Testis (tissue), 2 donors: ENCODE results near the gene COTL1.

Experiments
- CTCF ChIP-seq, 3 experiments: fragments of 450-650 bp in 2 of 3; fragments of 200-600 bp in 1 of 3; sonication (generic) in 1 of 3; IDR thresholded peaks; one replicate each; pipeline ENCODE4 v1.5.1; 2016 to 2019; ENCODE audit warnings: antibody characterized with exemption in 3 of 3, mild to moderate bottlenecking in 2 of 3, moderate library complexity in 1 of 3
- POLR2A ChIP-seq: fragments of 450-650 bp; IDR thresholded peaks from one replicate; pipeline ENCODE4 v1.6.1; 2017; ENCODE audit warnings: antibody characterized with exemption, mild to moderate bottlenecking, moderate library complexity

- TF ChIP-seq CTCF (IDR thresholded peaks at IDR 0.05) = no peak
- no peak for TF ChIP-seq POLR2A
These were observed 82.0 kb downstream of the COTL1 start for GRCh38 chr16:84535851-84536250.
